PFSK-1 (cell line): Measurements from ENCODE around the gene VNN1.

ENCODE experiments used
- POLR2AphosphoS5 ChIP-seq: IDR thresholded peaks from 2 replicates; pipeline ENCODE4 v1.6.1; 2012; ENCODE audit warnings: low read depth, mild to moderate bottlenecking, control low read depth, low read length, moderate library complexity
- REST ChIP-seq, 2 experiments: IDR thresholded peaks; 2 replicates each; pipeline versions ENCODE4 v1.6.1 to v1.8.0; 2011 to 2012; ENCODE audit warnings: low read depth in 2 of 2, low read length in 2 of 2, control low read depth in 1 of 2, inconsistent platforms in 1 of 2, mild to moderate bottlenecking in 1 of 2, moderate library complexity in 1 of 2; ENCODE audit not compliant: insufficient read depth in 1 of 2
- SIN3A ChIP-seq: IDR thresholded peaks from 2 replicates; pipeline ENCODE4 v1.6.1; 2012; ENCODE audit warnings: mild to moderate bottlenecking, low read length, moderate library complexity, borderline replicate concordance; ENCODE audit not compliant: insufficient read depth

GRCh38 chr6:132719736-132720448 is 6.0 kb upstream of the VNN1 start:
- TF ChIP-seq REST (IDR thresholded peaks at IDR 0.05; ENCODE audit: insufficient read depth in 1 of 2, low read depth in 2 of 2, low read length in 2 of 2): no peak
- no peak for TF ChIP-seq POLR2AphosphoS5
- no peak for TF ChIP-seq SIN3A
